Chondrocyte (in vitro differentiated cells): ENCODE results near the gene CYP2C8. TPM values are rescaled to one million over a fixed set of nuclear protein-coding genes. Genes with fewer than 3 reads are reported as not detected.
"Not testable (repeated sequence)": the region's sequence is repeated elsewhere in the genome, so short reads cannot be mapped to it uniquely, and the experiment has no call there.

Experiments
- DNase-seq: peaks from one replicate; pipeline ENCODE4 v3.0.0; 2021; ENCODE audit warnings: mixed read lengths, low spot score
- H3K27ac Mint-ChIP-seq: one replicate; pipeline ENCODE4 v1.8.0; 2021; ENCODE audit warnings: mild to moderate bottlenecking, moderate library complexity, mixed read lengths; ENCODE audit not compliant: unreplicated experiment
- H3K27me3 Mint-ChIP-seq: 2 replicates; pipeline ENCODE4 v1.8.0; 2021; ENCODE audit warnings: low read depth, mixed read lengths
- H3K36me3 Mint-ChIP-seq: 2 replicates; pipeline ENCODE4 v1.8.0; 2021; ENCODE audit warnings: low read depth, mixed read lengths
- H3K4me1 Mint-ChIP-seq: 2 replicates; pipeline ENCODE4 v1.8.0; 2021; ENCODE audit warnings: low read depth, mild to moderate bottlenecking, mixed read lengths
- H3K4me3 Mint-ChIP-seq: one replicate; pipeline ENCODE4 v1.8.0; 2021; ENCODE audit warnings: mild to moderate bottlenecking, moderate library complexity, mixed read lengths; ENCODE audit not compliant: unreplicated experiment
- H3K9me3 Mint-ChIP-seq: 2 replicates; pipeline ENCODE4 v1.8.0; 2021; ENCODE audit warnings: low read depth, mixed read lengths
- CTCF ChIP-seq: fragments of 200-600 bp; sonication (generic); IDR thresholded peaks from 2 replicates; pipeline ENCODE4 v1.5.0; 2021; ENCODE audit warnings: antibody characterized with exemption, mild to moderate bottlenecking, moderate library complexity
- long read RNA-seq: library from polyadenylated mRNA; stranded (forward); transcript quantifications from one replicate; pipeline ENCODE4 v2.0.0, GENCODE V29; 2021
- total RNA-seq: library from RNA; stranded (reverse); gene quantifications from 3 replicates; pipeline ENCODE4 v1.2.1, GENCODE V29; 2021

CYP2C8 gene
- not detected in 3 replicates for total RNA-seq
- long read RNA-seq: 0 reads

GRCh38 chr10:95069286-95069685, at the start of gene CYP2C8:
CYP2C8 (minus strand) TSS chr10:95069497; CDS start chr10:95069402, 95 bp downstream.
- no peak within 1 kb of the TSS for H3K4me3 Mint-ChIP-seq
- peaks cover 11% of the 10 kb centered on the region for H3K27me3 Mint-ChIP-seq

GRCh38 chr10:95116869-95117269, 47.6 kb upstream of the CYP2C8 start:
- no peaks in the 10 kb centered on the region for H3K4me1 Mint-ChIP-seq
- peaks cover 2% of the 10 kb centered on the region for H3K36me3 Mint-ChIP-seq
- TF ChIP-seq CTCF: no peak
- DNase-seq: no peak
- H3K27me3 Mint-ChIP-seq: peaks cover 6% of the 10 kb centered on the region
- no peak overlapping the region for H3K27ac Mint-ChIP-seq
- H3K4me3 Mint-ChIP-seq: no peak overlapping the region
- peaks cover 46% of the 10 kb centered on the region for H3K9me3 Mint-ChIP-seq

More at GRCh38 chr10:95069286-95069685, at the start of gene CYP2C8:
- H3K36me3 Mint-ChIP-seq: no peaks in the 10 kb centered on the region
- H3K27ac Mint-ChIP-seq: no peak within 1 kb of the TSS
- no peak for TF ChIP-seq CTCF
- H3K9me3 Mint-ChIP-seq: no peaks in the 10 kb centered on the region
- no peaks in the 10 kb centered on the region for H3K4me1 Mint-ChIP-seq
- no peak for DNase-seq

GRCh38 chr10:95110823-95111222, 41.5 kb upstream of the CYP2C8 start:
- not testable (repeated sequence) for H3K4me3 Mint-ChIP-seq, H3K36me3 Mint-ChIP-seq, H3K27me3 Mint-ChIP-seq, H3K27ac Mint-ChIP-seq, H3K4me1 Mint-ChIP-seq, DNase-seq
- peaks cover 17% of the 10 kb centered on the region for H3K9me3 Mint-ChIP-seq

- no peak for DNase-seq
- Mint-ChIP-seq H3K4me1 (no peaks in the 10 kb centered on the region), H3K36me3 (no peaks in the 10 kb centered on the region), H3K4me3 (no peak overlapping the region), H3K9me3 (no peaks in the 10 kb centered on the region), H3K27ac (no peak overlapping the region), H3K27me3 (peaks cover 4% of the 10 kb centered on the region)
- TF ChIP-seq CTCF: no peak
These were observed 28.5 kb upstream of the CYP2C8 start for GRCh38 chr10:95097805-95098204.

DNA sequence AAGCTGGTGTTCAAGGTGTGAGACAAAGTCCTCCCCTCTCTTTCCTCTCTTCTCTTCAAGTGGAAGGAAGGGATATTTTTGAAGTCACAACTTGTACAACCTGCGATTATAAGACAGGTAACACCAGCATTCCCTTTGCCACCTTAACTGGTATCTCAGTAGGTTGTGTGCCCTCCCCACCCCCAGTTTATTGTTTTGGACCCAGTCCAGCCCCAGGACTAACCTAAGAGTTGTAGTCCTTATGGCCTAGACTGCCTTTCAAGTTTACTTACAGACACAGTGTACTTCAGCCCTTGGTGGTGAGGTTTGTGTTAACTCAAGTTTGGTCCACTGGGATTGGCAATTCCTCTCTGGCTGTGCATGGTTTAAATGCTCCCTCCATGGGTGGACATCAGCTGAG, 26.8 kb upstream of the CYP2C8 start:
- no peaks in the 10 kb centered on the region for H3K9me3 Mint-ChIP-seq

DNA sequence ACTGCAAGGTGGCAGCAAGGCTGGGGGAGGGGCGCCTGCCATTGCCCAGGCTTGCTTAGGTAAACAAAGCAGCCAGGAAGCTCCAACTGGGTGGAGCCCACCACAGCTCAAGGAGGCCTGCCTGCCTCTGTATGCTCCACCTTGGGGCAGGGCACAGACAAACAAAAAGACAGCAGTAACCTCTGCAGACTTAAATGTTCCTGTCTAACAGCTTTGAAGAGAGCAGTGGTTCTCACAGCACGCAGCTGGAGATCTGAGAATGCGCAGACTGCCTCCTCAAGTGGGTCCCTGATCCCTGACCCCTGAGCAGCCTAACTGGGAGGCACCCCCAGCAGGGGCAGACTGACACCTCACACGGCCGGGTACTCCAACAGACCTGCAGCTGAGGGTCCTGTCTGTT, 10.3 kb upstream of the CYP2C8 start:
- not testable (repeated sequence) for DNase-seq, H3K4me1 Mint-ChIP-seq, H3K4me3 Mint-ChIP-seq, H3K36me3 Mint-ChIP-seq, H3K27me3 Mint-ChIP-seq, H3K27ac Mint-ChIP-seq, H3K9me3 Mint-ChIP-seq

More for the DNA sequence above, 26.8 kb upstream of the CYP2C8 start:
- Mint-ChIP-seq H3K27ac (no peak overlapping the region), H3K4me3 (no peak overlapping the region), H3K4me1 (no peaks in the 10 kb centered on the region), H3K36me3 (no peaks in the 10 kb centered on the region), H3K27me3 (peaks cover 3% of the 10 kb centered on the region)
- no peak for TF ChIP-seq CTCF
- no peak for DNase-seq
